ENCODE results near the gene ENO4. TPM values are rescaled to one million over a fixed set of nuclear protein-coding genes. Genes with fewer than 3 reads are reported as not detected.

The ENO4 gene
- total RNA-seq, 1 donor from 2014 or later = not detected

- no peaks in the 10 kb centered on the region for H3K36me3 ChIP-seq (ENCODE audit: control insufficient read depth in 3 of 3, insufficient read depth in 3 of 3, low read length in 3 of 3)
- H3K9ac ChIP-seq (ENCODE audit: low read depth in 1 of 3, low read length in 3 of 3) = no peak overlapping the region
- no peaks in the 10 kb centered on the region for H3K4me1 ChIP-seq (ENCODE audit: control insufficient read depth in 3 of 3, insufficient read depth in 3 of 3, low read length in 3 of 3)
- no peak overlapping the region for H3K27ac ChIP-seq (ENCODE audit: low read depth, low read length)
- no peak overlapping the region for H3K4me3 ChIP-seq (ENCODE audit: low read length in 3 of 3)
- H3K27me3 ChIP-seq (ENCODE audit: control insufficient read depth in 3 of 3, insufficient read depth in 3 of 3, low read length in 3 of 3) = no peaks in the 10 kb centered on the region
- H3K9me3 ChIP-seq (ENCODE audit: control insufficient read depth in 3 of 3, low read length in 3 of 3) = no peaks in the 10 kb centered on the region
These were observed 70.4 kb downstream of the ENO4 start for GRCh38 chr10:116919706-116920105.

GRCh38 chr10:116925056-116925455 lies 75.8 kb downstream of the ENO4 start:
- H3K9me3 ChIP-seq (ENCODE audit: control insufficient read depth in 3 of 3, low read length in 3 of 3) = no peaks in the 10 kb centered on the region

GRCh38 chr10:116926426-116926825 lies 77.1 kb downstream of the ENO4 start:
- Histone ChIP-seq H3K4me1 (ENCODE audit: control insufficient read depth in 3 of 3, insufficient read depth in 3 of 3, low read length in 3 of 3) (no peaks in the 10 kb centered on the region), H3K4me3 (ENCODE audit: low read length in 3 of 3) (no peak overlapping the region), H3K9ac (ENCODE audit: low read depth in 1 of 3, low read length in 3 of 3) (no peak overlapping the region), H3K36me3 (ENCODE audit: control insufficient read depth in 3 of 3, insufficient read depth in 3 of 3, low read length in 3 of 3) (no peaks in the 10 kb centered on the region), H3K27ac (ENCODE audit: low read depth, low read length) (no peak overlapping the region), H3K27me3 (ENCODE audit: control insufficient read depth in 3 of 3, insufficient read depth in 3 of 3, low read length in 3 of 3) (no peaks in the 10 kb centered on the region), H3K9me3 (ENCODE audit: control insufficient read depth in 3 of 3, low read length in 3 of 3) (no peaks in the 10 kb centered on the region)

More at GRCh38 chr10:116925056-116925455, 75.8 kb downstream of the ENO4 start:
- H3K9ac ChIP-seq (ENCODE audit: low read depth in 1 of 3, low read length in 3 of 3) = no peak overlapping the region
- no peak overlapping the region for H3K27ac ChIP-seq (ENCODE audit: low read depth, low read length)
- no peaks in the 10 kb centered on the region for H3K36me3 ChIP-seq (ENCODE audit: control insufficient read depth in 3 of 3, insufficient read depth in 3 of 3, low read length in 3 of 3)
- no peaks in the 10 kb centered on the region for H3K27me3 ChIP-seq (ENCODE audit: control insufficient read depth in 3 of 3, insufficient read depth in 3 of 3, low read length in 3 of 3)
- no peaks in the 10 kb centered on the region for H3K4me1 ChIP-seq (ENCODE audit: control insufficient read depth in 3 of 3, insufficient read depth in 3 of 3, low read length in 3 of 3)
- no peak overlapping the region for H3K4me3 ChIP-seq (ENCODE audit: low read length in 3 of 3)

GRCh38 chr10:116931806-116932205 lies 82.5 kb downstream of the ENO4 start:
- H3K4me3 ChIP-seq (ENCODE audit: low read length in 3 of 3) = no peak overlapping the region
- no peaks in the 10 kb centered on the region for H3K4me1 ChIP-seq (ENCODE audit: control insufficient read depth in 3 of 3, insufficient read depth in 3 of 3, low read length in 3 of 3)

More at GRCh38 chr10:116931806-116932205, 82.5 kb downstream of the ENO4 start:
- Histone ChIP-seq H3K27me3 (ENCODE audit: control insufficient read depth in 3 of 3, insufficient read depth in 3 of 3, low read length in 3 of 3) (no peaks in the 10 kb centered on the region), H3K27ac (ENCODE audit: low read depth, low read length) (no peak overlapping the region), H3K9me3 (ENCODE audit: control insufficient read depth in 3 of 3, low read length in 3 of 3) (no peaks in the 10 kb centered on the region), H3K36me3 (ENCODE audit: control insufficient read depth in 3 of 3, insufficient read depth in 3 of 3, low read length in 3 of 3) (no peaks in the 10 kb centered on the region), H3K9ac (ENCODE audit: low read depth in 1 of 3, low read length in 3 of 3) (no peak overlapping the region)

Other genes starting within 250 kb of the ENO4 start
- not detected for gene PNLIPRP2, start 228.5 kb upstream of the ENO4 start, total RNA-seq
- gene HSPA12A, start 106.9 kb upstream of the ENO4 start, total RNA-seq = 8.4 TPM
- 1.6 TPM for gene SHTN1, start 155.7 kb downstream of the ENO4 start, total RNA-seq